ENCODE results near the gene XXYLT1.

DNA sequence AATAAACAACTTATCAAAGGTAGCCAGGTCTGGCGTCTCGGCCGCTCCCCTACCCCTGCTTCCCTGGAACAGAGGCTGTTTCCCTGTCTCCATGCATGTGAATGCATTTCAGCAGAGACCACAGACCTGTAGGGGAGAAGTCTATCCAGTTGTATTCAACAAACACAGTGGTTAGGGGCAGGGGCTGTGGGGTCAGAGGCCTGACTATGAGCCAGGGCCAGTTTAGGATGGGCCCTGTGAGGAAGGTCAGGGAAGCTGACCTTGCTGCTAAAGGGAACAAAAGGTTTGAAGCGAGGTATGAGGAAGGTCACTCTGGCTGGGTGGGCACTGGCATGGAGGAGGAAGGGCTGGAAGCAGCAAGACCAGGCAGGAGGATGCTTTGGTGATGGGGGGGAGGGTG, 184.6 kb downstream of the XXYLT1 start:
- TF ChIP-seq CTCF (IDR thresholded peaks at IDR 0.05) = no peak
- no peak for TF ChIP-seq POLR2A (IDR thresholded peaks at IDR 0.05)
- TF ChIP-seq POLR2AphosphoS5 (IDR thresholded peaks at IDR 0.05; ENCODE audit: insufficient read depth in 1 of 2, low read depth in 1 of 2) = no peak

Measured in vagina (tissue), 2 donors.